Coronary artery (tissue), 2 donors: ENCODE results near the gene SLC37A4.

Source experiments
- DNase-seq: peaks from one replicate; pipeline ENCODE4 v3.0.0-alpha.2; 2017; ENCODE audit warnings: low spot score
- H3K27ac ChIP-seq, 2 donors: fragments of 200-600 bp; sonication (generic); one replicate each; pipeline ENCODE4 v1.5.1; 2016 to 2019
- H3K4me3 ChIP-seq: fragments of 200-600 bp; sonication (generic); 2 replicates; pipeline ENCODE4 v1.5.1; 2016; ENCODE audit warnings: mild to moderate bottlenecking, moderate library complexity
- CTCF ChIP-seq: fragments of 200-600 bp; sonication (generic); IDR thresholded peaks from one replicate; pipeline ENCODE4 v1.5.1; 2019; ENCODE audit warnings: antibody characterized with exemption

The SLC37A4 gene

GRCh38 chr11:119016216-119017009, 14.3 kb downstream of the SLC37A4 start:
- Histone ChIP-seq H3K4me3 (peak overlapping the region; percentile 90), H3K27ac (peak overlapping the region in 1 of 2 donors; percentile 96)
- no peak for TF ChIP-seq CTCF
- no peak for DNase-seq

DNA sequence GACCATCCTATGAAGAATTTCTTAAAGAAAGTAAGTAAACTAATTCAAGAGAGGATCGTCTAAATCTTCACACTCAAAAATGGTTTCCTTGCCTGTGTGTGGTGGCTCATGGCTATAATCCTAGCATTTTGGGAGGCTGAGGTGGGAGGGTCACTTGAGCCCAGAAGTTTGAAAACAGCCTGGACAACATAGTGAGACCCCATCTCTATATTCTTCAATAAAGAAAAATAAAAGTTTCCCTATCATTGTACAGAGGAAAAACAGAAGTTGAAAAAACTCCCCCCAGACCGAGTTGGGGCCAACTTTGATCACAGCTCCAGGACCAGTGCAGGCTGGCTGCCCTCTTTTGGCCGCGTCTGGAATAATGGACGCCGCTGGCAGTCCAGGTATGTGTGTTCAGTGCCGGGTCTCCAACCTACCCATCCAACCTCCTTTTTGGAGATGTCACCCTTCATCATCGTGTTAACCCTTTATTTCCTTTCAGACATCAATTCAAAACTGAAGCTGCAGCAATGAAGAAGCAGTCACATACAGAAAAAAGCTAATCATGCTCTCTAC, 15.5 kb downstream of the SLC37A4 start:
- no peak overlapping the region for H3K27ac ChIP-seq
- H3K4me3 ChIP-seq = no peak overlapping the region
- no peak for DNase-seq
- TF ChIP-seq CTCF = no peak

GRCh38 chr11:119014209-119014924, 16.3 kb downstream of the SLC37A4 start:
- DNase-seq = no peak
- TF ChIP-seq CTCF = no peak

GRCh38 chr11:119012629-119013170, 18.0 kb downstream of the SLC37A4 start:
- H3K27ac ChIP-seq = no peak overlapping the region
- H3K4me3 ChIP-seq = no peak overlapping the region
- no peak for TF ChIP-seq CTCF
- DNase-seq = no peak

More at GRCh38 chr11:119014209-119014924, 16.3 kb downstream of the SLC37A4 start:
- Histone ChIP-seq H3K4me3 (no peak overlapping the region), H3K27ac (no peak overlapping the region)

DNA sequence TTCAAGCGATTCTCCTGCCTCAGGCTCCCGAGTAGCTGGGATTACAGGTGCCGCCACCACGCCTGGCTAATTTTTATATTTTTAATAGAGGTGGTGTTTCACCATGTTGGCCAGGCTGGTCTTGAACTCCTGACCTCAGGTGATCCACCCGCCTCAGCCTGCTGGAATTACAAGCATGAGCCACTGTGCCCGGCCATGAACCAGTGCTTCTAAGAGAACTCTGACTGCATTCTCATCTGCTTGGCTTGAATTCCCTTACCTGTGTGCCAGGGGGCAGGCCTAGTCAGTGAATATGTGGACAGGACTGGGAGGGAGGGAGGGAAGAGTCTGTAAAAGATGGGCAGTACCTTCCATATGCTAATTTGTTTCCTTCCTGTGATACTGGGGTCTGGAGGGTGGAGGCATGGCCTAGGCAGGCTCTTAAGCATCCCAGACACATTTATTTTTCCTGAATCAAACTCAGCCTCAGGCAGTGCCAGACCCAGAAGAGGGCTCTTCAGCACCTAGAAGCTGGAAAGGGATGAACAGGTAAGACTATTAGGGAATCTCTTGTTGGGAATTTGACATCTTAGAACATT, 19.1 kb downstream of the SLC37A4 start:
- DNase-seq = no peak
- Histone ChIP-seq H3K4me3 (no peak overlapping the region), H3K27ac (no peak overlapping the region)
- no peak for TF ChIP-seq CTCF

DNA sequence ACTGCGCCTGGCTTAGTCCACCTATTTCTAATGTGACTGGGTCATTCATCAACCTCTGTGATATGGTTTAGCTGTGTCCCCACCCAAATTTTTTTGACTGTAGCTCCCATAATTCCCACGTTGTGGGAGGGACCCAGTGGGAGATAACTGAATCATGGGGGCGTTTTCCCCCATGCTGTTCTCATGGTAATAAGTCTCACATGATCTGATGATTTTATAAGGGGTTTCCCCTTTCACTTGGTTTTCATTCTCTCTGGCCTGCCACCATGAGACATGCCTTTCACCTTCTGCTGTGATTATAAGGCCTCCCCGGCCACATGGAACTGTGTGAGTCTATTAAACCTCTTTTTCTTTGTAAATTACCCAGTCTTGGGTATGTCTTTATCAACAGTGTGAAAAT, 24.0 kb downstream of the SLC37A4 start:
- Histone ChIP-seq H3K27ac (no peak overlapping the region), H3K4me3 (no peak overlapping the region)
- no peak for DNase-seq
- no peak for TF ChIP-seq CTCF
